SK-N-SH (cell line): ENCODE measurements around the gene BCAS3. TPM values are rescaled to one million over a fixed set of nuclear protein-coding genes. Genes with fewer than 3 reads are reported as not detected.

Source experiments
- CTCF ChIA-PET: fragments of 300-600, 350-600 bp; formaldehyde crosslinking; extraction: SDS; loops from one replicate; lab custom pipeline; 2021; lab: Yijun Ruan, JAX
- POLR2A ChIA-PET: fragments of 350-600 bp; sonication (Branson Sonifier 250); formaldehyde crosslinking; extraction: SDS; loops from one replicate; lab custom pipeline; 2020; ENCODE audit warnings: antibody characterized with exemption, inconsistent platforms; lab: Yijun Ruan, JAX
- DNase-seq: peaks from one replicate; pipeline ENCODE4 v3.0.0; 2012
- H2AFZ ChIP-seq: fragments of 200-600 bp; sonication (generic); 2 replicates; pipeline ENCODE4 v1.8.1; 2016; ENCODE audit warnings: antibody characterized with exemption, mild to moderate bottlenecking, low read depth
- H3F3A ChIP-seq: fragments of 200-600 bp; sonication (generic); replicated peaks from 2 replicates; pipeline ENCODE3; 2016; ENCODE audit warnings: antibody characterized with exemption, mild to moderate bottlenecking; ENCODE audit not compliant: insufficient read depth
- H3K27ac ChIP-seq, 2 experiments: fragments of 200-500 bp in 1 of 2; fragments of 200-600 bp in 1 of 2; sonication (Bioruptor generic) in 1 of 2; sonication (generic), shearing (Covaris generic) in 1 of 2; 2 replicates each; pipeline versions ENCODE4 v1.5.1 to v1.6.1; 2014 to 2016; ENCODE audit warnings: low read depth in 2 of 2, inconsistent platforms in 1 of 2, low read length in 1 of 2, mild to moderate bottlenecking in 1 of 2, mixed read lengths in 1 of 2
- H3K27me3 ChIP-seq: fragments of 200-600 bp; sonication (generic), shearing (Covaris generic); 2 replicates; pipeline ENCODE4 v1.6.1; 2016; ENCODE audit warnings: mixed run types; ENCODE audit not compliant: insufficient read depth
- H3K36me3 ChIP-seq, 2 experiments: fragments of 200-500 bp in 1 of 2; fragments of 200-600 bp in 1 of 2; sonication (Bioruptor generic) in 1 of 2; sonication (generic) in 1 of 2; replicated peaks in 1 of 2; 2 replicates each; pipeline versions ENCODE3 to v1.5.1; 2014 to 2016; ENCODE audit warnings: low read length in 1 of 2, mild to moderate bottlenecking in 1 of 2; ENCODE audit not compliant: insufficient read depth in 2 of 2, control insufficient read depth in 1 of 2
- H3K4me1 ChIP-seq, 2 experiments: fragments of 200-500 bp in 1 of 2; fragments of 200-600 bp in 1 of 2; sonication (Bioruptor generic) in 1 of 2; sonication (generic), shearing (Covaris generic) in 1 of 2; 2 replicates each; pipeline versions ENCODE4 v1.5.1 to v1.6.1; 2014 to 2016; ENCODE audit warnings: low read depth in 1 of 2, low read length in 1 of 2, mixed run types in 1 of 2; ENCODE audit not compliant: insufficient read depth in 2 of 2, control insufficient read depth in 1 of 2
- H3K4me2 ChIP-seq: fragments of 200-600 bp; sonication (generic), shearing (Covaris generic); 2 replicates; pipeline ENCODE4 v1.6.1; 2017; ENCODE audit warnings: mixed run types
- H3K4me3 ChIP-seq, 2 experiments: fragments of 200-500 bp in 1 of 2; fragments of 200-600 bp in 1 of 2; sonication (Bioruptor generic) in 1 of 2; sonication (generic), shearing (Covaris generic) in 1 of 2; 2 replicates each; pipeline versions ENCODE4 v1.5.1 to v1.8.1; 2014 to 2016; ENCODE audit warnings: low read depth in 2 of 2, inconsistent platforms in 1 of 2, low read length in 1 of 2, mild to moderate bottlenecking in 1 of 2, mixed read lengths in 1 of 2, moderate library complexity in 1 of 2
- H3K79me2 ChIP-seq: fragments of 200-600 bp; sonication (generic); 2 replicates; pipeline ENCODE4 v1.8.1; 2017; ENCODE audit warnings: mild to moderate bottlenecking; ENCODE audit not compliant: insufficient read depth
- H3K9ac ChIP-seq: fragments of 200-600 bp; sonication (generic); 2 replicates; pipeline ENCODE4 v1.6.1; 2017; ENCODE audit warnings: mixed run types
- H3K9me2 ChIP-seq: fragments of 200-600 bp; sonication (generic); 2 replicates; pipeline ENCODE4 v1.6.1; 2017; ENCODE audit warnings: mixed run types
- H3K9me3 ChIP-seq: fragments of 200-600 bp; sonication (generic); 2 replicates; pipeline ENCODE4 v1.6.1; 2017; ENCODE audit warnings: mixed run types, mild to moderate bottlenecking, moderate library complexity
- H4K20me1 ChIP-seq: fragments of 200-600 bp; sonication (generic); 2 replicates; pipeline ENCODE4 v1.6.1; 2017; ENCODE audit warnings: mild to moderate bottlenecking, mixed run types; ENCODE audit not compliant: insufficient read depth
- CTCF ChIP-seq: fragments of 200-600 bp; sonication (generic); IDR thresholded peaks from 2 replicates; pipeline ENCODE4 v1.6.1; 2017; ENCODE audit warnings: antibody characterized with exemption, mild to moderate bottlenecking, moderate library complexity
- JUND ChIP-seq: IDR thresholded peaks from 2 replicates; pipeline ENCODE4 v1.4.0; 2012
- MEF2A ChIP-seq: IDR thresholded peaks from 2 replicates; pipeline ENCODE4 v1.4.0; 2012; ENCODE audit warnings: low read depth, borderline replicate concordance
- NFIC ChIP-seq: IDR thresholded peaks from 2 replicates; pipeline ENCODE4 v1.4.0; 2012; ENCODE audit warnings: borderline replicate concordance
- PBX3 ChIP-seq: IDR thresholded peaks from 2 replicates; pipeline ENCODE4; 2012
- RFX5 ChIP-seq: IDR thresholded peaks from 2 replicates; pipeline ENCODE4 v1.6.1; 2012; ENCODE audit warnings: mild to moderate bottlenecking, improper control_type of control experiment, low read length
- RXRA ChIP-seq: IDR thresholded peaks from 2 replicates; pipeline ENCODE4 v1.4.0; 2012; ENCODE audit warnings: low read depth, mild to moderate bottlenecking, borderline replicate concordance
- TAF1 ChIP-seq: IDR thresholded peaks from 2 replicates; pipeline ENCODE4 v1.6.1; 2012; ENCODE audit warnings: low read depth, mild to moderate bottlenecking, low read length, moderate library complexity, borderline replicate concordance
- TCF12 ChIP-seq: IDR thresholded peaks from 2 replicates; pipeline ENCODE4 v1.4.0; 2012
- WGBS: methylation state at CpG from one replicate; pipeline ENCODE4 v1.1.6; 2017; ENCODE audit warnings: low lambda C conversion rate; 5-methylcytosine and 5-hydroxymethylcytosine counted together
- polyA plus RNA-seq, 3 experiments: library from polyadenylated mRNA; depleted of rRNA; stranded (reverse); fragments of >200 nt; gene quantifications; 2 replicates each; pipeline ENCODE4 v1.2.3, GENCODE V29; 2012

BCAS3 gene
- polyA plus RNA-seq, 1 of the 3 experiments (the other 2 are of a cell fraction): 5.9 TPM

- H3K27ac ChIP-seq: peak overlapping the region; percentile 51 to 81
- ChIA-PET CTCF (interaction anchor here (0.6 to 2.2 kb wide), 9 partner anchors 9 to 219 kb away, joined by 3 to 8 read pairs (median 3); no protein-coding TSS in a partner anchor), POLR2A (no interaction called here)
- H3K36me3 ChIP-seq: no peaks in the 10 kb centered on the region
- 32% methylated on average over 10 of the region's 10 CpGs for WGBS
- H2AFZ ChIP-seq: peak overlapping the region; percentile 41
- H3F3A ChIP-seq: peaks cover 19% of the 10 kb centered on the region
- no peaks in the 10 kb centered on the region; the same call in 1 of the 2 replicates for H3K79me2 ChIP-seq
- H3K27me3 ChIP-seq: no peaks in the 10 kb centered on the region
- no peaks in the 10 kb centered on the region for H4K20me1 ChIP-seq
- 0 out of 2 replicates have a peak, but pooled peaks have one; percentile 25 for TF ChIP-seq JUND
- TF ChIP-seq MEF2A: 0 out of 2 replicates have a peak, but pooled peaks have one; percentile 9
- no peak for TF ChIP-seq CTCF
- peak; percentile 80 for TF ChIP-seq PBX3
- no peak for TF ChIP-seq RFX5
- TF ChIP-seq NFIC: 0 out of 2 replicates have a peak, but pooled peaks have one; percentile 16
- TF ChIP-seq RXRA: 0 out of 2 replicates have a peak, but pooled peaks have one; percentile 22
- TF ChIP-seq TCF12: peak; percentile 74
- peak overlapping the region; percentile 61 for H3K4me2 ChIP-seq
- no peaks in the 10 kb centered on the region for H3K9me2 ChIP-seq
- H3K4me3 ChIP-seq: peak overlapping the region in 1 of 2 experiments; percentile 6; a peak in 1 of 4 replicates
- no peaks in the 10 kb centered on the region for H3K9me3 ChIP-seq
- H3K9ac ChIP-seq: peak overlapping the region; percentile 17; the same call in 1 of the 2 replicates
- peaks cover 18 to 35% of the 10 kb centered on the region in 2 experiments for H3K4me1 ChIP-seq
- DNase-seq: peak; percentile 43
These were observed 612.0 kb downstream of the BCAS3 start for GRCh38 chr17:61289408-61290385.

- no peak for DNase-seq
- H3K9me3 ChIP-seq: no peaks in the 10 kb centered on the region
- H3K4me3 ChIP-seq: no peak overlapping the region
- TF ChIP-seq TCF12: peak; percentile 22; the same call in 1 of the 2 replicates
- no peak for TF ChIP-seq TAF1
- TF ChIP-seq, all 33 proteins: peak for 1
- H3F3A ChIP-seq: peaks cover 19% of the 10 kb centered on the region
- H3K9me2 ChIP-seq: no peaks in the 10 kb centered on the region
- no peak overlapping the region for H3K27ac ChIP-seq
- H3K79me2 ChIP-seq: no peaks in the 10 kb centered on the region; the same call in 1 of the 2 replicates
- peaks cover 18 to 24% of the 10 kb centered on the region in 2 experiments for H3K4me1 ChIP-seq
- 86% methylated on average over 10 of the region's 10 CpGs for WGBS
- H2AFZ ChIP-seq: no peak overlapping the region
- H3K36me3 ChIP-seq: no peaks in the 10 kb centered on the region
- no peaks in the 10 kb centered on the region for H4K20me1 ChIP-seq
- H3K27me3 ChIP-seq: no peaks in the 10 kb centered on the region
- H3K4me2 ChIP-seq: no peak overlapping the region; the same call in 1 of the 2 replicates
- CTCF ChIA-PET: interaction anchor here (0.6 to 1.8 kb wide), 3 partner anchors 9 to 16 kb away, joined by 4 to 7 read pairs (median 5); no protein-coding TSS in a partner anchor
- no peak overlapping the region for H3K9ac ChIP-seq
- POLR2A ChIA-PET: no interaction called here
These were observed 614.0 kb downstream of the BCAS3 start for GRCh38 chr17:61291451-61292285.
